Measurements from ENCODE around the gene DNAH14. TPM values are rescaled to one million over a fixed set of nuclear protein-coding genes. Genes with fewer than 3 reads are reported as not detected.

Gene DNAH14
- total and polyA plus RNA-seq, 10 of the 15 experiments (the other 5 are each of a cell fraction or from before 2014, with no cell fraction given) = 2.0 to 7.9 (median 4.8) TPM

GRCh38 chr1:225408249-225408648, 478.8 kb downstream of the DNAH14 start (continued):
- TF ChIP-seq CEBPZ (IDR thresholded peaks at IDR 0.05; ENCODE audit: low read depth, low read length) (no peak), MXI1 (IDR thresholded peaks at IDR 0.05; ENCODE audit: low read depth, low read length) (no peak), ZNF207 (IDR thresholded peaks at IDR 0.05; ENCODE audit: borderline replicate concordance) (no peak)

- Histone ChIP-seq H3K27ac (ENCODE audit: control insufficient read depth, insufficient read depth) (no peak overlapping the region), H3K9me3 (replicated peaks; ENCODE audit: control insufficient read depth, insufficient read depth, low read length) (no peaks in the 10 kb centered on the region), H3K4me1 (ENCODE audit: control insufficient read depth, insufficient read depth, low read length) (no peaks in the 10 kb centered on the region), H3K4me3 (no peak overlapping the region), H3K36me3 (ENCODE audit: control insufficient read depth in 2 of 2, insufficient read depth in 2 of 2, low read length in 1 of 2) (peaks cover 19 to 44% of the 10 kb centered on the region in 2 experiments), H2AFZ (ENCODE audit: control insufficient read depth, low read depth, low read length) (no peak overlapping the region), H3K27me3 (replicated peaks in 1 of 2; ENCODE audit: control insufficient read depth in 2 of 2, insufficient read depth in 2 of 2, low read length in 1 of 2) (no peaks in the 10 kb centered on the region), H3K9ac (ENCODE audit: control insufficient read depth, insufficient read depth, low read length) (no peak overlapping the region), H4K20me1 (ENCODE audit: control insufficient read depth, insufficient read depth) (no peaks in the 10 kb centered on the region), H3K4me2 (ENCODE audit: control insufficient read depth, insufficient read depth) (no peak overlapping the region), H3K79me2 (ENCODE audit: control insufficient read depth, insufficient read depth, low read length) (no peaks in the 10 kb centered on the region)
- intact Hi-C loops (cut with micrococcal nuclease; ENCODE audit: unreplicated experiment) = no loop called here
- no peak for DNase-seq (ENCODE audit: low read depth, low spot score)
- no TSS peak for BruUV-seq (replicated peaks)
- ChIA-PET SMC1A (ENCODE audit: uncharacterized antibody, unreplicated experiment) (interaction anchor here (1.2 to 1.3 kb wide), 2 partner anchors 9 to 16 kb away, joined by 3 to 4 read pairs; no protein-coding TSS in a partner anchor), RAD21 (ENCODE audit: unreplicated experiment) (no interaction called here), POLR2A (no interaction called here), CTCF (interaction anchor here (1.8 kb wide), 1 partner anchor 16 kb away, joined by 4 read pairs; no protein-coding TSS in a partner anchor)
- no peak for FAIRE-seq
- no peak for ATAC-seq
- WGBS (ENCODE audit: insufficient coverage, insufficient replicate concordance, low lambda C conversion rate, missing lambda C conversion rate) = 98% methylated on average over 8 of the region's 8 CpGs
- in situ Hi-C loops (cut with MboI) = no loop called here
- TF ChIP-seq FOXM1 (IDR thresholded peaks at IDR 0.05; ENCODE audit: low read depth, low read length) = no peak
- TF ChIP-seq LARP7 (IDR thresholded peaks at IDR 0.05) = no peak
- no peak for TF ChIP-seq KLF5 (IDR thresholded peaks at IDR 0.05; ENCODE audit: partially characterized antibody)
- no peak for TF ChIP-seq ZBTB11 (CRISPR knock-in tag; IDR thresholded peaks at IDR 0.05)
- TF ChIP-seq NBN (IDR thresholded peaks at IDR 0.05) = no peak
- TF ChIP-seq MYC (IDR thresholded peaks at IDR 0.05; ENCODE audit: insufficient read depth, insufficient read length, insufficient replicate concordance, low read length, severe bottlenecking) = no peak
- no peak for TF ChIP-seq BMI1 (IDR thresholded peaks at IDR 0.05; ENCODE audit: borderline replicate concordance)
- TF ChIP-seq HDAC6 (IDR thresholded peaks at IDR 0.05; ENCODE audit: unreplicated experiment) = no peak
- TF ChIP-seq, protein P1, sequence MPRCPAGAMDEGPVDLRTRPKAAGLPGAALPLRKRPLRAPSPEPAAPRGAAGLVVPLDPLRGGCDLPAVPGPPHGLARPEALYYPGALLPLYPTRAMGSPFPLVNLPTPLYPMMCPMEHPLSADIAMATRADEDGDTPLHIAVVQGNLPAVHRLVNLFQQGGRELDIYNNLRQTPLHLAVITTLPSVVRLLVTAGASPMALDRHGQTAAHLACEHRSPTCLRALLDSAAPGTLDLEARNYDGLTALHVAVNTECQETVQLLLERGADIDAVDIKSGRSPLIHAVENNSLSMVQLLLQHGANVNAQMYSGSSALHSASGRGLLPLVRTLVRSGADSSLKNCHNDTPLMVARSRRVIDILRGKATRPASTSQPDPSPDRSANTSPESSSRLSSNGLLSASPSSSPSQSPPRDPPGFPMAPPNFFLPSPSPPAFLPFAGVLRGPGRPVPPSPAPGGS (IDR thresholded peaks at IDR 0.05; ENCODE audit: borderline replicate concordance, insufficient read depth, low read depth, low read length, poor library complexity, severe bottlenecking) = no peak
- no peak for TF ChIP-seq NFYA (IDR thresholded peaks at IDR 0.05; ENCODE audit: borderline replicate concordance, low read depth, low read length)
- TF ChIP-seq PML (IDR thresholded peaks at IDR 0.05; ENCODE audit: low read length) = no peak
Measured at GRCh38 chr1:225409051-225409450, 479.6 kb downstream of the DNAH14 start.

Measured in GM12878 (cell line).